ENCODE measurements around the gene GDPD5. TPM values are rescaled to one million over a fixed set of nuclear protein-coding genes. Genes with fewer than 3 reads are reported as not detected.
A peak's percentile ranks its signal among the peaks of the same experiment; 100 is the strongest.

GDPD5 gene
- total and polyA plus RNA-seq, 11 donors = 2.0 to 12.5 (median 4.9) TPM

- no peaks in the 10 kb centered on the region for H3K9me3 ChIP-seq
- peak overlapping the region in 2 of 12 donors; percentile 93 to 100 for H3K27ac ChIP-seq
- peak in 1 of 5 donors; percentile 19 for DNase-seq
- peaks cover 9 to 81% (median 59%) of the 10 kb centered on the region in 12 donors for H3K4me1 ChIP-seq
- no peaks in the 10 kb centered on the region for H3K27me3 ChIP-seq
- ATAC-seq = no peak
- WGBS, 4 donors = 82 to 89% (median 86%) methylated on average over 18 to 34 of the region's 34 CpGs
- TF ChIP-seq, protein P1, sequence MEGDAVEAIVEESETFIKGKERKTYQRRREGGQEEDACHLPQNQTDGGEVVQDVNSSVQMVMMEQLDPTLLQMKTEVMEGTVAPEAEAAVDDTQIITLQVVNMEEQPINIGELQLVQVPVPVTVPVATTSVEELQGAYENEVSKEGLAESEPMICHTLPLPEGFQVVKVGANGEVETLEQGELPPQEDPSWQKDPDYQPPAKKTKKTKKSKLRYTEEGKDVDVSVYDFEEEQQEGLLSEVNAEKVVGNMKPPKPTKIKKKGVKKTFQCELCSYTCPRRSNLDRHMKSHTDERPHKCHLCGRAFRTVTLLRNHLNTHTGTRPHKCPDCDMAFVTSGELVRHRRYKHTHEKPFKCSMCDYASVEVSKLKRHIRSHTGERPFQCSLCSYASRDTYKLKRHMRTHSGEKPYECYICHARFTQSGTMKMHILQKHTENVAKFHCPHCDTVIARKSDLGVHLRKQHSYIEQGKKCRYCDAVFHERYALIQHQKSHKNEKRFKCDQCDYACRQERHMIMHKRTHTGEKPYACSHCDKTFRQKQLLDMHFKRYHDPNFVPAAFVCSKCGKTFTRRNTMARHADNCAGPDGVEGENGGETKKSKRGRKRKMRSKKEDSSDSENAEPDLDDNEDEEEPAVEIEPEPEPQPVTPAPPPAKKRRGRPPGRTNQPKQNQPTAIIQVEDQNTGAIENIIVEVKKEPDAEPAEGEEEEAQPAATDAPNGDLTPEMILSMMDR (IDR thresholded peaks at IDR 0.05) = no peak
- peaks cover 6 to 72% (median 63%) of the 10 kb centered on the region in 9 donors for H3K36me3 ChIP-seq
- no peak overlapping the region for H3K4me3 ChIP-seq
- intact Hi-C loops (cut with DNase I) = loop anchor here in 1 of 10 donors (1.0 kb wide), 1 partner anchor 17 kb away; no protein-coding TSS in a partner anchor
Measured at GRCh38 chr11:75566763-75567279, 41.1 kb upstream of the GDPD5 start.

DNA sequence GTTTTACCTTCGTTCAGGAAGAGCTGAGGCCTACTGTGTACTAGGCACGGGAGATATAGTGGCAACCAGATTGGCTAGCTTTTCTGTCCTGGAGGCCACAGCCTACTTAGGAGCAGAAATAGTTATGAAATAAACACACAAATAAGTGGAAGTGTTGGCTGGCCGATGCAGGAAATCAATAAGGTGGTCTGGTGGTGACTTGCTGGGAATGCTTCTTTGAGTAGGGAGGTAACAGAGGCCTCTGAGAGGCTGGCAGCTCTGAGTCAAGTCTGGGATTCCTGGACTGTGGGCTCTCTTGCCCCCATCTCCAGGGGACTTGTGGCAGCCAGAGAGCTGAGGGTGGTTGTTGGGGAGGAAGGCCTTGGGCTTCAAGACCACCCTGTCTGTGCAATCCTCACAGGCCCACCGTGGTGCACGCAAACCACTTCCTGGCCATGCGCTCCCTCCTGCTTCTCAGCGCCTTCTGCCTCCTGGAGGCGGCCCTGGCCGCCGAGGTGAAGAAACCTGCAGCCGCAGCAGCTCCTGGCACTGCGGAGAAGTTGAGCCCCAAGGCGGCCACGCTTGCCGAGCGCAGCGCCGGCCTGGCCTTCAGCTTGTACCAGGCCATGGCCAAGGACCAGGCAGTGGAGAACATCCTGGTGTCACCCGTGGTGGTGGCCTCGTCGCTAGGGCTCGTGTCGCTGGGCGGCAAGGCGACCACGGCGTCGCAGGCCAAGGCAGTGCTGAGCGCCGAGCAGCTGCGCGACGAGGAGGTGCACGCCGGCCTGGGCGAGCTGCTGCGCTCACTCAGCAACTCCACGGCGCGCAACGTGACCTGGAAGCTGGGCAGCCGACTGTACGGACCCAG, 40.4 kb upstream of the GDPD5 start:
- TF ChIP-seq POLR2A (IDR thresholded peaks at IDR 0.05) = no peak
- TF ChIP-seq, protein P1 (IDR thresholded peaks at IDR 0.05) = no peak
- 59 to 80% (median 78%) methylated on average over 9 to 43 of the region's 43 CpGs for WGBS, 4 donors
- peak overlapping the region in 8 of 12 donors; percentile 62 to 97 (median 86) for H3K4me3 ChIP-seq
- DNase-seq (peak in 1 of 5 donors; percentile 65), ATAC-seq (no peak)
- peaks cover 6 to 65% (median 56%) of the 10 kb centered on the region in 9 donors for H3K36me3 ChIP-seq
- H3K9me3 ChIP-seq = no peaks in the 10 kb centered on the region
- peak overlapping the region; percentile 13 to 100 (median 99) for H3K27ac ChIP-seq
- peaks cover 9 to 87% (median 63%) of the 10 kb centered on the region in 12 donors for H3K4me1 ChIP-seq
- H3K27me3 ChIP-seq = no peaks in the 10 kb centered on the region
- intact Hi-C loops (cut with DNase I) = loop anchor here in 1 of 10 donors (1.0 kb wide), 1 partner anchor 16 kb away; no protein-coding TSS in a partner anchor

DNA sequence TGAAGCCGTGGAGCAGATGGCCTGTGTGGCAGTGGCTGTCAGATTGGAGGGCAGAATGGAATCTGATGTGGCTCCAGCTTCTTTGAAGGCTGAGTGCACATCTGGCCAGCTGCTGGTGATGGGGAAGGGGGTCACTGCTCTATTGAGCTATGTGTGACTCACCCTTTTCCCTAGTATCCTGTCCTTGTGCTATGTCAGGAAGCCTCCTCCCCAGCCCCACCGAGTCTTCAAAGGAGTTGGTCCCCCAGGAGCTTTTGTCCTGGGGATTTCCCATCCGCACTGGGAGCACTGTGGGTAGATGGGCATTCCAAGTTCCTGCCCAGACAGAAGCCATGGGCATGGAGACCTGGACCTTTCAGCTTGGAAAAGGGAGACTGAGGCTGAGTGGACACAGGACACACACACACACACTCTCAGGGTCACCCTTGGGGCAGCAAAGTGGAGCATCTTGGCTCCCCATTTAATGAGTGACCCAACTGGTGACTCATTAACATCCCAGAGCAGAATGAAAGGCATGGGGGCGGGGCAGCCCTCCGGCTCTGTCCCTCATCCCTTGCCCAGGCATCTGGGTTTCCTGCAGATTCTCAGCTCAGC, 39.6 kb upstream of the GDPD5 start:
- DNase-seq = peak; percentile 63 to 80 (median 76)

More for the DNA sequence above, 39.6 kb upstream of the GDPD5 start:
- Histone ChIP-seq H3K27me3 (no peaks in the 10 kb centered on the region), H3K36me3 (peaks cover 6 to 57% (median 48%) of the 10 kb centered on the region in 9 donors), H3K27ac (peak overlapping the region; percentile 13 to 100 (median 99)), H3K4me1 (peaks cover 9 to 89% (median 67%) of the 10 kb centered on the region in 12 donors), H3K4me3 (peak overlapping the region in 9 of 12 donors; percentile 62 to 97 (median 91)), H3K9me3 (no peaks in the 10 kb centered on the region)
- TF ChIP-seq, protein P1 (IDR thresholded peaks at IDR 0.05) = no peak
- 19 to 39% (median 26%) methylated on average over 4 to 5 of the region's 5 CpGs for WGBS, 4 donors
- intact Hi-C loops (cut with DNase I) = no loop called here
- ATAC-seq = peak in 3 of 4 donors; percentile 22 to 36 (median 32)
